ENCODE data around the gene USF3. TPM values are rescaled to one million over a fixed set of nuclear protein-coding genes. Genes with fewer than 3 reads are reported as not detected.

The USF3 gene
- total and polyA plus RNA-seq, 2 experiments from 2014 or later: 10.1 to 23.5 TPM

GRCh38 chr3:113654310-113654709, 42.1 kb downstream of the USF3 start (continued):
- TF ChIP-seq, protein P1, sequence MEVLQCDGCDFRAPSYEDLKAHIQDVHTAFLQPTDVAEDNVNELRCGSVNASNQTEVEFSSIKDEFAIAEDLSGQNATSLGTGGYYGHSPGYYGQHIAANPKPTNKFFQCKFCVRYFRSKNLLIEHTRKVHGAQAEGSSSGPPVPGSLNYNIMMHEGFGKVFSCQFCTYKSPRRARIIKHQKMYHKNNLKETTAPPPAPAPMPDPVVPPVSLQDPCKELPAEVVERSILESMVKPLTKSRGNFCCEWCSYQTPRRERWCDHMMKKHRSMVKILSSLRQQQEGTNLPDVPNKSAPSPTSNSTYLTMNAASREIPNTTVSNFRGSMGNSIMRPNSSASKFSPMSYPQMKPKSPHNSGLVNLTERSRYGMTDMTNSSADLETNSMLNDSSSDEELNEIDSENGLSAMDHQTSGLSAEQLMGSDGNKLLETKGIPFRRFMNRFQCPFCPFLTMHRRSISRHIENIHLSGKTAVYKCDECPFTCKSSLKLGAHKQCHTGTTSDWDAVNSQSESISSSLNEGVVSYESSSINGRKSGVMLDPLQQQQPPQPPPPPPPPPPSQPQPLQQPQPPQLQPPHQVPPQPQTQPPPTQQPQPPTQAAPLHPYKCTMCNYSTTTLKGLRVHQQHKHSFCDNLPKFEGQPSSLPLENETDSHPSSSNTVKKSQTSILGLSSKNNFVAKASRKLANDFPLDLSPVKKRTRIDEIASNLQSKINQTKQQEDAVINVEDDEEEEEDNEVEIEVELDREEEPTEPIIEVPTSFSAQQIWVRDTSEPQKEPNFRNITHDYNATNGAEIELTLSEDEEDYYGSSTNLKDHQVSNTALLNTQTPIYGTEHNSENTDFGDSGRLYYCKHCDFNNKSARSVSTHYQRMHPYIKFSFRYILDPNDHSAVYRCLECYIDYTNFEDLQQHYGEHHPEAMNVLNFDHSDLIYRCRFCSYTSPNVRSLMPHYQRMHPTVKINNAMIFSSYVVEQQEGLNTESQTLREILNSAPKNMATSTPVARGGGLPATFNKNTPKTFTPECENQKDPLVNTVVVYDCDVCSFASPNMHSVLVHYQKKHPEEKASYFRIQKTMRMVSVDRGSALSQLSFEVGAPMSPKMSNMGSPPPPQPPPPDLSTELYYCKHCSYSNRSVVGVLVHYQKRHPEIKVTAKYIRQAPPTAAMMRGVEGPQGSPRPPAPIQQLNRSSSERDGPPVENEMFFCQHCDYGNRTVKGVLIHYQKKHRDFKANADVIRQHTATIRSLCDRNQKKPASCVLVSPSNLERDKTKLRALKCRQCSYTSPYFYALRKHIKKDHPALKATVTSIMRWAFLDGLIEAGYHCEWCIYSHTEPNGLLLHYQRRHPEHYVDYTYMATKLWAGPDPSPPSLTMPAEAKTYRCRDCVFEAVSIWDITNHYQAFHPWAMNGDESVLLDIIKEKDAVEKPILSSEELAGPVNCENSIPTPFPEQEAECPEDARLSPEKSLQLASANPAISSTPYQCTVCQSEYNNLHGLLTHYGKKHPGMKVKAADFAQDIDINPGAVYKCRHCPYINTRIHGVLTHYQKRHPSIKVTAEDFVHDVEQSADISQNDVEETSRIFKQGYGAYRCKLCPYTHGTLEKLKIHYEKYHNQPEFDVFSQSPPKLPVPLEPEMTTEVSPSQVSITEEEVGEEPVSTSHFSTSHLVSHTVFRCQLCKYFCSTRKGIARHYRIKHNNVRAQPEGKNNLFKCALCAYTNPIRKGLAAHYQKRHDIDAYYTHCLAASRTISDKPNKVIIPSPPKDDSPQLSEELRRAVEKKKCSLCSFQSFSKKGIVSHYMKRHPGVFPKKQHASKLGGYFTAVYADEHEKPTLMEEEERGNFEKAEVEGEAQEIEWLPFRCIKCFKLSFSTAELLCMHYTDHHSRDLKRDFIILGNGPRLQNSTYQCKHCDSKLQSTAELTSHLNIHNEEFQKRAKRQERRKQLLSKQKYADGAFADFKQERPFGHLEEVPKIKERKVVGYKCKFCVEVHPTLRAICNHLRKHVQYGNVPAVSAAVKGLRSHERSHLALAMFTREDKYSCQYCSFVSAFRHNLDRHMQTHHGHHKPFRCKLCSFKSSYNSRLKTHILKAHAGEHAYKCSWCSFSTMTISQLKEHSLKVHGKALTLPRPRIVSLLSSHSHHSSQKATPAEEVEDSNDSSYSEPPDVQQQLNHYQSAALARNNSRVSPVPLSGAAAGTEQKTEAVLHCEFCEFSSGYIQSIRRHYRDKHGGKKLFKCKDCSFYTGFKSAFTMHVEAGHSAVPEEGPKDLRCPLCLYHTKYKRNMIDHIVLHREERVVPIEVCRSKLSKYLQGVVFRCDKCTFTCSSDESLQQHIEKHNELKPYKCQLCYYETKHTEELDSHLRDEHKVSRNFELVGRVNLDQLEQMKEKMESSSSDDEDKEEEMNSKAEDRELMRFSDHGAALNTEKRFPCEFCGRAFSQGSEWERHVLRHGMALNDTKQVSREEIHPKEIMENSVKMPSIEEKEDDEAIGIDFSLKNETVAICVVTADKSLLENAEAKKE (CRISPR knock-in tag; IDR thresholded peaks at IDR 0.05): no peak
- no peak for TF ChIP-seq ETS1 (IDR thresholded peaks at IDR 0.05)
- no peak for TF ChIP-seq CREB1 (CRISPR knock-in tag; IDR thresholded peaks at IDR 0.05; ENCODE audit: low read depth)
- TF ChIP-seq ZNF114 (CRISPR knock-in tag; IDR thresholded peaks at IDR 0.05): no peak
- TF ChIP-seq ZNF331 (CRISPR knock-in tag; IDR thresholded peaks at IDR 0.05; ENCODE audit: low read depth): no peak

DNA sequence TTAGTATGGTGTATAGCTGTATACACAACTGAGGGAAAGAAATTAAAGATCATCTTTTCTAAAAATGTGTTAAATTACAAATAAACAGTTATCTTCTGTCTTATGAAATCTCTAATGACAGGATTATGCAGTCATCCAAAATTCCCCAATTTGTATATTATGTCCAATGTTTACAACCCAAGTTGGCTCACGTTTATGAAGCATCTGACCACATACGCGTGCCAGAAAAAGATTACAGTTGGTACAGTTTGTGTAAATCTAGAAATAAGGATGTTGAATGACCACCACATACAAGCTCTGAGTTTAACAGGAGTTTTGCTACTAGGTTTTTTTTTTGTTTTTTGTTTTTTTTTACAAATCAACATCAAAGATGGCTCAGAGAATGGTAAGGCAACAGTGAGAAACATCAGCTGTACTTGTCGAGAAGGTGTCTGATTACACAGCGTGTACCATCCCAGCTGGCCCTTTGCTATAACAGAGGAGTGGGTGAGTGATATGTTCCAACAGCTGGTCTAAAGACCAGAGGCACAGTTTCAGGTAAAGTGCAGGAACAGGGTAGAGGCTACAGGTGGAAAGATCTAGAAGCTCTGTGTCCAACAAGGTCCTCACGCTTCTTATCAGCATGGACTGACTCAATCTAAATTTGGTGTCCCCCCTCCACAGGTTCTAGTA, 47.1 kb downstream of the USF3 start:
- H3K4me1 Mint-ChIP-seq: no peaks in the 10 kb centered on the region
- peaks cover 21% of the 10 kb centered on the region; the same call in 2 of the 3 replicates for H3K36me3 Mint-ChIP-seq (ENCODE audit: low read depth)
- DNase-seq (ENCODE audit: low spot score) (no peak), ATAC-seq (no peak)
- Histone ChIP-seq H3K36me3 (ENCODE audit: insufficient read depth) (no peaks in the 10 kb centered on the region; the same call in 1 of the 2 replicates), H3K4me3 (no peak overlapping the region), H4K20me1 (replicated peaks; ENCODE audit: insufficient read depth) (no peaks in the 10 kb centered on the region), H3K79me2 (replicated peaks; ENCODE audit: insufficient read depth) (no peaks in the 10 kb centered on the region), H3K4me1 (ENCODE audit: insufficient read depth) (no peaks in the 10 kb centered on the region), H3K27ac (ENCODE audit: low read depth) (no peak overlapping the region), H3K4me2 (no peak overlapping the region), H3F3A (replicated peaks; ENCODE audit: low read depth) (no peaks in the 10 kb centered on the region), H2AFZ (no peak overlapping the region), H3K27me3 (ENCODE audit: insufficient read depth) (no peaks in the 10 kb centered on the region), H3K9me2 (ENCODE audit: insufficient read depth) (no peaks in the 10 kb centered on the region)
- no peak overlapping the region for H3K4me3 Mint-ChIP-seq
- peaks cover 2% of the 10 kb centered on the region for H3K27me3 Mint-ChIP-seq (ENCODE audit: insufficient read depth, low read depth, poor library complexity)
- H3K9me3 Mint-ChIP-seq: peaks cover 27% of the 10 kb centered on the region
- H3K27ac Mint-ChIP-seq: no peak overlapping the region
- no peak for TF ChIP-seq ZNF114 (CRISPR knock-in tag; IDR thresholded peaks at IDR 0.05)
- no peak for TF ChIP-seq EZH2 (IDR thresholded peaks at IDR 0.05; ENCODE audit: low read depth, unreplicated experiment)
- no peak for TF ChIP-seq EZH2phosphoT487 (IDR thresholded peaks at IDR 0.05; ENCODE audit: unreplicated experiment)
- no peak for TF ChIP-seq POLR2AphosphoS5 (IDR thresholded peaks at IDR 0.05; ENCODE audit: low read depth)
- TF ChIP-seq STAT1 (IDR thresholded peaks at IDR 0.05; ENCODE audit: unreplicated experiment): no peak
